GM18907 (cell line): ENCODE data around the gene ADGRA1.

Source experiments
- ATAC-seq: cut with Tn5 transposase; IDR thresholded peaks from one replicate; pipeline ENCODE4 v1.9.1; 2021; ENCODE audit warnings: mild to moderate bottlenecking, moderate library complexity; ENCODE audit not compliant: unreplicated experiment

ADGRA1 gene

DNA sequence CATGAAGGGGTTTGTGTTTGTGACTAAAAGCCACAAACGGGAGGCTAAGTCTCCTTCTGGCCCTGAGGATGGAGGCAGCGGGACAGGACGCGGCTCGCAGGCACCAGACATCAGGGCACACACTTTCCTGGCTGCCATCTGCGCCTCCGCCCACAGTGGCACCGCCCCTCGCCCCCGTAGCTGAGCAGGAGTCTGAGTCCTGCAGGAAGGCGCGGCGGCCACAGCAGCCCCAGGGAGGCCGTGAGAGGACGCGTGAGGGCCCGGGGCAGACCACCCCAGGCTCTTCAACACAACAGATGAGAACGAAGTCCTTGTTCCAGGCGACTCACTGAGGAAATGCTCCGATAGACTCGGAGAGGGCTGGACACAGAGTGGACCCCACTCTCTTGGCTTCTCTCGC is 6.6 kb downstream of the ADGRA1 start:
- no peak for ATAC-seq

DNA sequence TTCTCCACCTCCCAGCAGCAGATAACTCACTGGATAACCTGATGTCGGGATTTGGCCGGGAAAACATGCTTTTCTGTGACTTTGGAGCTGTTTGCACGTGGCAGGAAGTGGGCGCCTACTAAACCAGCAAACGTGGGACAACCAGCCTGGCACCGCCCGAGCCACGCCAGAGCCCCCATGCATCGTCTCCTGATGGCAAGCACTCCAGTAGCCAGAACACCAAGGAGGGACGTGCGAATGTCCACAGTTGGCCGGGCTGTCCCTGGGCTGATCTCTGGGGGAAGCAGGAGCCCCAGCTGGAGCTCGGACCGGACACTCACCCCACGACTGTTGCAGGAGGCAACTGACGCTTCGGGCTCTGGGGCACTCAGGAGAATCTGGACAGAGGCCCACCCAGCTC is 7.1 kb downstream of the ADGRA1 start:
- ATAC-seq, result no peak

DNA sequence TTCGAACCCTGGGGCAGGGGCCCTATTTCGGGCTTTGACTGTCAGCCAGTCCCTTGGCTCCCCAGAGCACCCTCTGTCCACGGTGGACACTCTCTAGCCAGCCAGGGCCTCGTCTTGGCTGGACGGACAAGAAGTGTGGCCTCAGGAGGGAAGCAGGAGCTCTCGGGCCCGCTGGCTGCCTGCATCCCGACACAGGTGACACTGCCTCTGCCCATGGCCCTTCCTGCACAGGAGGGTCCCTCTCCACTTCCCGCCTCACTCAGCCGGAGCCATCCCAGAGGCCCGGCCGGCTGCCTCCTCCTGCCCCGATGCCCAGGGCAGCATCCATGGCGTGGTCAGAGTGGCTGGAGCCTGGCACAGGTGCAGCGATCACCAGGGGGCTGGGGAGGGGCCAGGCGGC is 7.9 kb downstream of the ADGRA1 start:
- no peak for ATAC-seq

- no peak for ATAC-seq
These were observed 9.0 kb downstream of the ADGRA1 start for GRCh38 chr10:133096616-133097269.

DNA sequence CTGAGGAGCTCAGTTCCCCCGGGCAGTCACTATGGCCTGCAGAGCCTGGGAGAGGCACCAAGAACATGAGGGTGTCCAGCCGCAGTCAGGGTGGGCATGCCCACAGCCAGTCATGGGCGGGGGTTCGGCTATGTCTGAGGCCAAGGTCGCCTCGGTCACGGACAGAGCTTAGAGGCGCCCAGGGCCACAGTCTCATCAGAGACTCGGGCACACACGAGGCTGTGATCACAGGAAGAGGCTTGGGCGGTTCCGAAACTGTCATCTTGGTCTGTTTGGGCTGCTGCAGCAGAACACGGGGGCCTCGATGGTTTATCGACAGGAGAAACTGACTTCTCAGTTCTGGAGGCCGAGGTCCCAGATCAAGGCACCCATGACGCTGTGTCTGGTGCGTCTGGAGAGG is 9.7 kb downstream of the ADGRA1 start:
- no peak for ATAC-seq

GRCh38 chr10:133097961-133098360 is 10.2 kb downstream of the ADGRA1 start:
- no peak for ATAC-seq

GRCh38 chr10:133098426-133099124 is 10.9 kb downstream of the ADGRA1 start:
- no peak for ATAC-seq

DNA sequence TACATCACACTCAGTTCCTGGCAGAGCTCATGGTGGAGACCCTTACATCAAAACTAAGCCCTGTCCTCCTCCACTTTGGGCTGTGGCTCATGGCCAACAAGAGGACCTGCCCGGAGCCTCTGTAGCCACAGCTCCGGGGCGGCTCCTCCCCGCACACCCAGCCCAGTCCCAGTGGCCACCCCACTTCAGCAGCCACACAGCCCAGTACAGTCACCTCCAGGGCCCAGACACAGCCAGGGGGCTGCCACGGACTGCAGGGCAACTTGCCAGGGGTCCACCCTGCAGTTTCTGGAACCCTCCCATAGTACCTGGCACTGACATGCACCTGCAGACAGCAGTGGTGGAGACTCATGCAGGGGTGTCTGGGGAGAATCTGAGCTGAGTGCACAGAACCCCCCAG is 11.8 kb downstream of the ADGRA1 start:
- no peak for ATAC-seq

GRCh38 chr10:133100186-133100585 is 12.5 kb downstream of the ADGRA1 start:
- no peak for ATAC-seq

- ATAC-seq, result no peak
These were observed 13.1 kb downstream of the ADGRA1 start for GRCh38 chr10:133100706-133101415.

GRCh38 chr10:133101416-133101810 is 13.7 kb downstream of the ADGRA1 start:
- ATAC-seq, result no peak

DNA sequence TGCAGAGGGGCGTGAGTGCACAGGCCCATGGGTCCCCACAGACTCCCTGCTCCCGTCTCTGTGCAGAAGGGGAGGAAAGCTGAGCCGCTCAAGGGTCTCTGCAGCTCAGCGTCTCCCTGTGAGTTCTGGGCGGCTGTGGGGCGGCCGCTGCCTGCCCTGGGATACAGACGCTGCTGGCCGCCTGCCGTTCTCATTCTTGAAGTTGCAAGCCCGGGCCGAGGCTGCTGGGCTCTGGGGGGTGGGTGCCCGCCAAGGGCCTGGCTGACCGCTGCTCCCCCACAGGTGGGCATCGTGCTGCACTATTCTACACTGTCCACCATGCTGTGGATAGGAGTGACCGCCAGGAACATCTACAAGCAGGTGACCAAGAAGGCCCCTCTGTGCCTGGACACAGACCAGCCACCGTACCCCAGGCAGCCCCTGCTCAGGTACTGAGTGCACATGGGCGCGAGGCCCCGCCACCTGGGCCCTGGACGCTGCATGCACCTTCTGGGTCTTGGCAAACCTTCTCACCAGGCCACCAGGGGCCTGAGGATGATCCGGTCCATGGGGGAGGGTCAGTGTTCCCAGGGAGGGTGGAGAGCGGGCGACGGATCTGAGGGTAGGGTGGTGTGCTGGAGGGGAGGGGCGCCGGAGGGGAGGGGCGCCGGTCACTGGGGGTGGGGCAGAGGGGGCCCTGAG is 14.8 kb downstream of the ADGRA1 start:
- no peak for ATAC-seq

DNA sequence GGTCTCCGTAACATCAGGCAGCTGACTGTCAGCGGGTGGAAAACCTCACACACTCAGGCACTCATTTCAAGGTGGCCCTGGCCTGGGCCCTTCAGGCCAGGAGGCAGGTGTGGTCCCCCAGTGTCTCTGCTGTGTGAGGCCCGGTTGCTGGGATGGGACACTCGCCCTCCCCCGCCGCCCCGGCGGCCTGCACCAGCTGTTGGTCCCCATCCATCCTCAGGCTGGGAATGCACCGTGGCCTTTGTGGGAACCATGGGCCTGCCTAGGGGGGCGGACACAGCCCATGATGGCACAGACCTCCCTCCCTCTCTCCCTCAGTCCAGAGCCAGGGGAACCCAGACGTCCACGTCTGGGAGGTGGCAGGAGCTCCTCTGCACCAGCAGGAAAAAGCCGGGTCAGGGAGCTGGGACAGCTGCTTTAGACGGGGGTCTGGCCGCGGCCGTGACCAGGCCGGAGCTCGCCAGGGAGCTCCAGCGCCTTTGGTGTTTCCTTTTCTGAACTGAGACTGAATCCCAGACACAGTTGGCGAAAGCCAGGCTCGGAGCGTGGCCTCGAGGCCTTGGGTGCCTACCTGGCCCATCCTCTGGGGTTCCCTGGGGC is 15.7 kb downstream of the ADGRA1 start:
- ATAC-seq, result no peak

DNA sequence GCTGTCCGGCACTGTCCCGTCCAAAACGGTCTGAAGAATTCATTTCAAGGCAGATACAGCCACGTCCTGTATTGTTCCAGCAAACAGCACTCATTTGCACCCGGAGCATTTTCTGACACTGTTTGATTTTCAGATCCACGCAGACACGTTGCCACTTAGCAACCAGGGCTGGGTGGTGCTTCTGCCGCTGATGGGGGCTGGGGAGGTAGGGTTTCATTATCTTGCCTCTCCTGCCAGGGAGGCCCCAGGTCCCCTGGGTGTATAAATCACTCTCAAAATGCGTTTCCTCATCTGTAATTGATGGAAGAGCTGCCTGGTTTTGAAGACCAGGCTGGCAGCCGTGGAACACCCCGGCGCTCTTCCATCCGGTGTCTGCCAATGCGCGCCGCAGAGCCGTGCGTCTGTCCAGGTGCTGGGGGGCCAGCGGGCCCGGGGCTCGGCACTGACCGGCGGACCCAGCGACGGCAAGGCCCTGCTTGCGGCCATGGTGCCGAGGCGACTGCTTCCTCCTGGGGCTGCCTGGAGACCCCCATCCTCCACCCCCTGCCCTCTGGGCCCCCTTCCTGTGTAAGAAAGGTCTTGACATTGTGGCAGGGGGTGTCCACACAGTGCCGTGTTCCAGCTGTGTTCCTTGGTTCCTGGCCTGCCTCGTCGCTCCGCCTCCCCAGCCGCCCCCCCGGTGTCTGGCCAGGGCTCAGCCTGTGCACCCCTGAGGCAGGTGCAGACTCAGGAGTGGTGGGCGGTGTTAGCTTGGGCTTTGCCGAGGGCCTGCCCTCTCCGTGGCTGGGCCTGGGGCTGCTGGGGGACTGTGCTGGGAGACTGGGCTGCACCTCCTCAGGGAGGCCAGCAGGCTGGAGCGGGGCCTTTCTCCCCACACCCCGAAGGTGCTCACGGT is 16.6 kb downstream of the ADGRA1 start:
- no peak for ATAC-seq

GRCh38 chr10:133104963-133105640 is 17.4 kb downstream of the ADGRA1 start:
- ATAC-seq, result no peak

GRCh38 chr10:133105686-133106390 is 18.1 kb downstream of the ADGRA1 start:
- no peak for ATAC-seq

DNA sequence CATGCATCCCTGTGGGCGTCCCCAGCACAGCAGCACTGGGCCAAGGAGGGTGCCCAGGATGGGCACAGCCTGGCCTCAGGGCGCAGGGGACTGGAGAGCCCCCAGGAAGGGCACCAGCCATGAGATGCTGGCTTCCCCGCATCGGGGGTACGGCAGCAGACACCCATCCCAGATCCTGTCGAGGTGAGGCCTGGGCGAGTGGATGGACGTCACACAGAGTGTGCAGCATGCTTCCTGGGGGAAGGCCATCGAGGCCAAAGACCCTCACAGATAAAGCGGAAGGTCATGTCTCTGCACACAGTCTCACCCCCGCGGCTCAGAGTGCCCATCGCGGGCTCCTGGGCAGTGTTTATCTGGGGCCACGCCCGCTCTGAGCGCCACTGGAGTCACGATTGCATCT is 18.8 kb downstream of the ADGRA1 start:
- ATAC-seq, result no peak

DNA sequence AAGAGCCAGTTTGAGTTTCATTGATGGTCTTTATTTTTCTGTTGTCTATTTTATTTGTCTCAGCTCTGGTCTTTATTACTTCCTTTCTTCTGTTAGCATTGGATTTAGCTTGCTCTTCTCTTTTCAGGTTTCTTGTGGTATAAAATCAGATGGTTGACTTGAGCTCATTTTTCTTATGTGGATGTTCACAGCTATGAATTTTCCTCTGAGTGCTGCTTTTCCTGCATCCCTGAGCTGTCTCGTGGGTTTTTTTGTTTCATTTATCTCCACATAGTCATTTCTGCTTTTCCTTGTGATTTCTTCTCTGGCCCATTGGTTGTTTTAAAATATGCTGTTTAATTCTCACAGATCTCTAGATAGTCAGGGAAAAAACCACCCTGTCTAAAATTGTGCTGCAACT is 19.7 kb downstream of the ADGRA1 start:
- no peak for ATAC-seq

DNA sequence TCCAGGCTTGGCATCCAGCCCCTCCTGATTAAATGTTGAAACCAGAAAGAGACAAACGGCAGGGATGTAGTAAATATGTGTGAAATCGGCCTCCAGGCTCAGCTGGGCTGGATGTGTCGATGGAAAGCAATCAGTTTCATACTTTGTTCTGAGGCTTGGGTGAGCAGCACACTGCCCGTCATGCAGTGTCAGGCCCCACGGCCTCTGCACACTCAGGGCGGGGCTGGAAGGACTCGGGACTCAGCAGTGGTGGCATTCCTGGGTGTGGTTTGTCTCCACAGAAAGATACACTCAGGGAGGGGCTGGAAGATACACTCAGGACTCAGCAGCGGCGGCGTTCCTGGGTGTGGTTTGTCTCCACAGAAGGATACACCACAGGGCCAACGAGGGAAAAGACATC is 22.0 kb downstream of the ADGRA1 start:
- no peak for ATAC-seq
